Vagina (tissue), 2 donors: Measurements from ENCODE around the gene ASH1L. TPM values are rescaled to one million over a fixed set of nuclear protein-coding genes. Genes with fewer than 3 reads are reported as not detected.
A peak's percentile ranks its signal among the peaks of the same experiment; 100 is the strongest.
"Not testable (repeated sequence)": the region's sequence is repeated elsewhere in the genome, so short reads cannot be mapped to it uniquely, and the experiment has no call there.

Experiments used
- DNase-seq, 2 donors: peaks; one replicate each; pipeline ENCODE4 v3.0.0-alpha.2; 2017; ENCODE audit errors: extremely low spot score in 2 of 2
- H3K27ac ChIP-seq: fragments of 200-600 bp; sonication (generic); one replicate; pipeline ENCODE4 v1.5.1; 2019
- H3K27me3 ChIP-seq: fragments of 200-600 bp; sonication (generic); one replicate; pipeline ENCODE4 v1.5.1; 2019
- H3K36me3 ChIP-seq, 2 donors: fragments of 200-600 bp; sonication (generic); one replicate each; pipeline ENCODE4 v1.5.1; 2017 to 2019
- H3K4me1 ChIP-seq: fragments of 200-600 bp; sonication (generic); one replicate; pipeline ENCODE4 v1.5.1; 2019
- H3K4me3 ChIP-seq, 2 donors: fragments of 200-600 bp; sonication (generic); 1 replicate in 1 of 2; 2 replicates in 1 of 2; pipeline ENCODE4 v1.5.1; 2016 to 2019
- H3K9me3 ChIP-seq: fragments of 200-600 bp; sonication (generic); one replicate; pipeline ENCODE4 v1.5.1; 2019
- CTCF ChIP-seq, 3 experiments: fragments of 450-650 bp in 2 of 3; fragments of 200-600 bp in 1 of 3; sonication (generic) in 1 of 3; IDR thresholded peaks; one replicate each; pipeline ENCODE4 v1.5.1; 2017 to 2019; ENCODE audit warnings: antibody characterized with exemption in 3 of 3, mild to moderate bottlenecking in 2 of 3, moderate library complexity in 2 of 3
- POLR2A ChIP-seq, 2 donors: fragments of 450-650 bp; IDR thresholded peaks; one replicate each; pipeline ENCODE4 v1.6.1; 2017; ENCODE audit warnings: antibody characterized with exemption in 2 of 2, mild to moderate bottlenecking in 2 of 2, moderate library complexity in 2 of 2
- POLR2AphosphoS5 ChIP-seq, 2 donors: sonication (generic); formaldehyde crosslinking; IDR thresholded peaks; one replicate each; pipeline ENCODE4 v1.9.0; 2017; ENCODE audit warnings: antibody characterized with exemption in 2 of 2, mild to moderate bottlenecking in 2 of 2, low read depth in 1 of 2; ENCODE audit not compliant: insufficient read depth in 1 of 2
- intact Hi-C: fragments of 100-400 bp; cut with DNase I; formaldehyde crosslinking; loops from one replicate; pipeline ENCODE4 v1.15.1; 2023
- total RNA-seq: library from RNA; depleted of rRNA; stranded (reverse); fragments of >200 nt; gene quantifications from one replicate; pipeline ENCODE4 v1.2.3, GENCODE V29; 2016

ASH1L gene
- total RNA-seq, 1 donor from 2014 or later, result 74.9 TPM

- Histone ChIP-seq H3K36me3 (no peaks in the 10 kb centered on the region), H3K27me3 (no peaks in the 10 kb centered on the region), H3K27ac (no peak overlapping the region), H3K9me3 (no peaks in the 10 kb centered on the region), H3K4me3 (peak overlapping the region in 1 of 2 donors; percentile 24), H3K4me1 (peaks cover 4% of the 10 kb centered on the region)
- DNase-seq, result no peak
- no peak for TF ChIP-seq POLR2A (IDR thresholded peaks at IDR 0.05)
- no peak for TF ChIP-seq POLR2AphosphoS5 (IDR thresholded peaks at IDR 0.05; ENCODE audit: insufficient read depth in 1 of 2, low read depth in 1 of 2)
- TF ChIP-seq CTCF (IDR thresholded peaks at IDR 0.05), result no peak
- intact Hi-C loops, result no loop called here
These were observed 36.3 kb upstream of the ASH1L start for GRCh38 chr1:155598842-155599331.

GRCh38 chr1:155596864-155597263 lies 34.3 kb upstream of the ASH1L start:
- intact Hi-C loops, result no loop called here
- no peaks in the 10 kb centered on the region for H3K36me3 ChIP-seq
- no peak overlapping the region for H3K4me3 ChIP-seq
- peaks cover 4% of the 10 kb centered on the region for H3K4me1 ChIP-seq
- no peak for DNase-seq
- H3K27me3 ChIP-seq, result no peaks in the 10 kb centered on the region
- TF ChIP-seq POLR2A (IDR thresholded peaks at IDR 0.05) (no peak), POLR2AphosphoS5 (IDR thresholded peaks at IDR 0.05; ENCODE audit: insufficient read depth in 1 of 2, low read depth in 1 of 2) (no peak), CTCF (IDR thresholded peaks at IDR 0.05) (no peak)
- no peak overlapping the region for H3K27ac ChIP-seq
- H3K9me3 ChIP-seq, result no peaks in the 10 kb centered on the region

GRCh38 chr1:155595877-155596474 lies 33.4 kb upstream of the ASH1L start:
- H3K4me1 ChIP-seq, DNase-seq, H3K36me3 ChIP-seq, intact Hi-C loops, H3K27me3 ChIP-seq, H3K9me3 ChIP-seq, H3K4me3 ChIP-seq, H3K27ac ChIP-seq: not testable (repeated sequence)

GRCh38 chr1:155591770-155592169 lies 29.2 kb upstream of the ASH1L start:
- TF ChIP-seq CTCF (IDR thresholded peaks at IDR 0.05) (peak in 1 of 3 experiments; percentile 38), POLR2A (IDR thresholded peaks at IDR 0.05) (no peak), POLR2AphosphoS5 (IDR thresholded peaks at IDR 0.05; ENCODE audit: insufficient read depth in 1 of 2, low read depth in 1 of 2) (peak in 1 of 2 donors; percentile 13)
- no peaks in the 10 kb centered on the region for H3K9me3 ChIP-seq
- intact Hi-C loops, result loop anchor here (5.0 kb wide), 1 partner anchor 339 kb away; no protein-coding TSS in a partner anchor
- no peak for DNase-seq
- H3K4me1 ChIP-seq, result no peaks in the 10 kb centered on the region
- H3K27me3 ChIP-seq, result no peaks in the 10 kb centered on the region
- no peak overlapping the region for H3K4me3 ChIP-seq
- H3K36me3 ChIP-seq, result no peaks in the 10 kb centered on the region
- no peak overlapping the region for H3K27ac ChIP-seq

GRCh38 chr1:155590516-155591247 lies 28.1 kb upstream of the ASH1L start:
- not testable (repeated sequence) for H3K9me3 ChIP-seq, H3K27me3 ChIP-seq, H3K4me1 ChIP-seq, H3K27ac ChIP-seq, H3K4me3 ChIP-seq, DNase-seq, H3K36me3 ChIP-seq
- intact Hi-C loops, result loop anchor here (5.0 kb wide), 1 partner anchor 338 kb away; no protein-coding TSS in a partner anchor

- H3K4me1 ChIP-seq, H3K4me3 ChIP-seq, H3K27ac ChIP-seq, H3K9me3 ChIP-seq, H3K36me3 ChIP-seq, H3K27me3 ChIP-seq, DNase-seq, intact Hi-C loops: not testable (repeated sequence)
These were observed 26.7 kb upstream of the ASH1L start for GRCh38 chr1:155589282-155589681.

GRCh38 chr1:155583846-155584245 lies 21.2 kb upstream of the ASH1L start:
- H3K4me1 ChIP-seq, H3K9me3 ChIP-seq, intact Hi-C loops, DNase-seq, H3K36me3 ChIP-seq, H3K27me3 ChIP-seq, H3K4me3 ChIP-seq, H3K27ac ChIP-seq: not testable (repeated sequence)

GRCh38 chr1:155575608-155576007 lies 13.0 kb upstream of the ASH1L start:
- intact Hi-C loops, H3K36me3 ChIP-seq, H3K4me1 ChIP-seq, H3K9me3 ChIP-seq, H3K27me3 ChIP-seq, H3K27ac ChIP-seq, H3K4me3 ChIP-seq, DNase-seq: not testable (repeated sequence)
